Measurements from ENCODE around the gene OR2V2. TPM values are rescaled to one million over a fixed set of nuclear protein-coding genes. Genes with fewer than 3 reads are reported as not detected.

The OR2V2 gene
- total RNA-seq, 4 donors from 2014 or later: not detected

DNA sequence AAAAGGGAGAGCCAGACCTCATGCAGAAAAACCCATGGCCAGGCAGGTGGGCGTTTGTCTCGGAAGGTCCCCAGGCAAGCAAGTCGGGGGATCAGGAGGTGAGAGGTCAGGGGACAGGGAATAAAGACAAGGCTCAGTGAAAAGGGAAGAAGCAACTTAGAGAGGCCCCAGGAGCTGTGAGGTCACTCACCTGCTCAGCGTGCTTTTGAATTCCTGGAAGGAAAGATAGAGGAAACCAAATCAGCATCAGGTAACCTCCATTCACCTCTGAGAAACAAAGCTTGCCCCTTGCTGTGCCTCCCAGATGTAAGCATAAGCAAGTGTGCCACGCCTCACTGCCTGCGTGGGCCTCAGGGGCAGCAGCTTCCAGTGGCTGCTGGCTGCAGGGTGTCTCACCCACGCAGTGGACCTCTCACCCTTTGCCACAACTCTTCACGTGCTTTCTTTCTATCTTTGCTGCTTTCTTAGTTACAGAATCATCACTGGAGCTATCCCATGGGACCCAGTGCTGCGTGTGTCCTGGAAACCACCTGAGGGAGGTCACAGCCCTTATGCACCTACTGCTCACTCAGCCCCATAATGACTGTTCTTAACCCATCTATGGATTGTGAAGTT, 51.6 kb downstream of the OR2V2 start:
- no peak overlapping the region for H3K4me3 ChIP-seq
- TF ChIP-seq, protein P1, sequence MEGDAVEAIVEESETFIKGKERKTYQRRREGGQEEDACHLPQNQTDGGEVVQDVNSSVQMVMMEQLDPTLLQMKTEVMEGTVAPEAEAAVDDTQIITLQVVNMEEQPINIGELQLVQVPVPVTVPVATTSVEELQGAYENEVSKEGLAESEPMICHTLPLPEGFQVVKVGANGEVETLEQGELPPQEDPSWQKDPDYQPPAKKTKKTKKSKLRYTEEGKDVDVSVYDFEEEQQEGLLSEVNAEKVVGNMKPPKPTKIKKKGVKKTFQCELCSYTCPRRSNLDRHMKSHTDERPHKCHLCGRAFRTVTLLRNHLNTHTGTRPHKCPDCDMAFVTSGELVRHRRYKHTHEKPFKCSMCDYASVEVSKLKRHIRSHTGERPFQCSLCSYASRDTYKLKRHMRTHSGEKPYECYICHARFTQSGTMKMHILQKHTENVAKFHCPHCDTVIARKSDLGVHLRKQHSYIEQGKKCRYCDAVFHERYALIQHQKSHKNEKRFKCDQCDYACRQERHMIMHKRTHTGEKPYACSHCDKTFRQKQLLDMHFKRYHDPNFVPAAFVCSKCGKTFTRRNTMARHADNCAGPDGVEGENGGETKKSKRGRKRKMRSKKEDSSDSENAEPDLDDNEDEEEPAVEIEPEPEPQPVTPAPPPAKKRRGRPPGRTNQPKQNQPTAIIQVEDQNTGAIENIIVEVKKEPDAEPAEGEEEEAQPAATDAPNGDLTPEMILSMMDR (IDR thresholded peaks at IDR 0.05): no peak
- TF ChIP-seq EP300 (IDR thresholded peaks at IDR 0.05) (no peak), POLR2A (IDR thresholded peaks at IDR 0.05) (no peak), POLR2AphosphoS5 (IDR thresholded peaks at IDR 0.05) (no peak)
- DNase-seq (ENCODE audit: low spot score in 2 of 2): no peak
- H3K4me1 ChIP-seq: peaks cover 14% of the 10 kb centered on the region
- H3K27ac ChIP-seq: no peak overlapping the region
- H3K9me3 ChIP-seq: no peaks in the 10 kb centered on the region
- H3K36me3 ChIP-seq: peaks cover 5% of the 10 kb centered on the region
- H3K27me3 ChIP-seq: no peaks in the 10 kb centered on the region
- 72% methylated on average over 9 of the region's 9 CpGs for WGBS

DNA sequence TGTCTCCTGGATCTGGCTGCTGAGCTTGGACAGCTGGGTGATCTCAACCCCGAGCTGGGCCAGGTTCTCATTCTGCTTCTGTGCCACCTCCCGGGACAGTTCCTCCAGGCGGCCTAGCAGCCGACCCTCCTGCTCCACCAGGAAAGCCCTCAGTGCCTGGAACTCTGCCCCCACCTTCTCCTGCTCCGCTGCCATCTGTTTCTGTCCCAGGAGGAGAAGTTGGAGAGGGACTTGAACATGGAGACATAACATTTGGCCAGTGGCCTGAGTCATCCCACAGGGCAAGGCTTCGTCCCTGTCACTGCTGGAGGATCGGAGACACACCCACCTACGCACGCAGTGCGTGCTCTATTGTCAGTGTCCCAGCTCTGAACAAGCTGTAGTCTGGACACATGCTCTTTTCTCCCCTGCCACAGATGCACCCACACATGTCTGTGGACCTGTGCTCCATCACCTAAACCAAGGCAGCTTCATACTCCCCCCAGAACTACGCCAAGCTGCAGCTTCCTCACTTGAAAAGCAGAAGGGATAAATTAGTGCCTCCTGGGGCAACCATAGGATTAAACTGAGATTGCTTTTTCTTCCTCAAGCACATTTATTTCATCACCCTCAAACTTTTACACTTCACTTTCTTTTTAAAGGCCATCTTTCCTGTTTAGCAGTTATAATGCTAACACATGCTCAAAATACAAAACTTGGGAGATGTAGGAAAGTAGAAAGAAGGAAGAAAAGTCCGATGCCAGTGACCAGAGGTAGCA, 52.7 kb downstream of the OR2V2 start:
- peaks cover 5% of the 10 kb centered on the region for H3K36me3 ChIP-seq
- H3K9me3 ChIP-seq: no peaks in the 10 kb centered on the region
- H3K4me1 ChIP-seq: peaks cover 23% of the 10 kb centered on the region
- 90% methylated on average over 12 of the region's 12 CpGs for WGBS
- H3K4me3 ChIP-seq: no peak overlapping the region
- TF ChIP-seq POLR2A (IDR thresholded peaks at IDR 0.05) (no peak), EP300 (IDR thresholded peaks at IDR 0.05) (no peak), POLR2AphosphoS5 (IDR thresholded peaks at IDR 0.05) (no peak)
- TF ChIP-seq, protein P1 (IDR thresholded peaks at IDR 0.05): no peak
- DNase-seq (ENCODE audit: low spot score in 2 of 2): no peak
- H3K27me3 ChIP-seq: no peaks in the 10 kb centered on the region
- H3K27ac ChIP-seq: no peak overlapping the region

GRCh38 chr5:181200816-181201215, 53.4 kb downstream of the OR2V2 start:
- 96% methylated on average over 4 of the region's 4 CpGs for WGBS

DNA sequence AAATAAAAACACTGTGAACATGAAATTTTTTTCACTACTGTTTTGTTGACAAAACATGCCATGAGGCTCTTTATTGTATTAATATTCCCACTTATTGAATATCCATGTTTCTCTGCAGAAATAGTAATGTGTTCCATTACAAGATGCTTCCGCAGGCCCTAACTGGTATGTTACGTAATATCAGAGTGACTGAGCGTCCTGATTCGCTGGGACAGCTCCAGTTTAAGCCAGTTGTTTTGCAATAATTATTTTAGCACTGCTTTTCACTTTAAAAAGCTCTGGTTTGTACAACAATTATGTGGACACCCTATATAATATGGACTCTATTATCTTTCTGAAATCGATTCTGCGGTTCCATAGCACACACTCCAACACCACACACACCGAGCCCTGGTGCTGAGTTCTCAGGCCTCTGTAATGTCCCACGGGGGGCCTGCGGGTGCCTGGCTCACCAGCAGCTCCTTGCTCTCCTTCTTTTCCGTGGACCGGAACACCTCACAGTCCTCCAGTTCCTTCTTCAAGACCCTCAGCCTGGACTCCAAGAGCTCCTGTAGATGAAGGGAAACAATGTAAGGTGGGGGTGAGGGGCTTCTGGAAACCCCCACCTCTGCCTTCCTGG, 55.8 kb downstream of the OR2V2 start:
- Histone ChIP-seq H3K9me3 (no peaks in the 10 kb centered on the region), H3K4me1 (peaks cover 51% of the 10 kb centered on the region), H3K36me3 (no peaks in the 10 kb centered on the region), H3K27me3 (no peaks in the 10 kb centered on the region), H3K4me3 (peak overlapping the region; percentile 61), H3K27ac (peak overlapping the region; percentile 71)
- WGBS: 43% methylated on average over 11 of the region's 11 CpGs
- no peak for DNase-seq (ENCODE audit: low spot score in 2 of 2)
- TF ChIP-seq POLR2A (IDR thresholded peaks at IDR 0.05): no peak
- no peak for TF ChIP-seq POLR2AphosphoS5 (IDR thresholded peaks at IDR 0.05)
- TF ChIP-seq EP300 (IDR thresholded peaks at IDR 0.05): no peak
- TF ChIP-seq, protein P1 (IDR thresholded peaks at IDR 0.05): no peak

More at GRCh38 chr5:181200816-181201215, 53.4 kb downstream of the OR2V2 start:
- H3K9me3 ChIP-seq: no peaks in the 10 kb centered on the region
- no peaks in the 10 kb centered on the region for H3K27me3 ChIP-seq
- no peak overlapping the region for H3K4me3 ChIP-seq
- no peak for DNase-seq (ENCODE audit: low spot score in 2 of 2)
- peaks cover 5% of the 10 kb centered on the region for H3K36me3 ChIP-seq
- H3K4me1 ChIP-seq: peaks cover 30% of the 10 kb centered on the region
- TF ChIP-seq POLR2AphosphoS5 (IDR thresholded peaks at IDR 0.05): no peak
- TF ChIP-seq EP300 (IDR thresholded peaks at IDR 0.05): no peak
- TF ChIP-seq POLR2A (IDR thresholded peaks at IDR 0.05): no peak
- TF ChIP-seq, protein P1 (IDR thresholded peaks at IDR 0.05): no peak
- no peak overlapping the region for H3K27ac ChIP-seq

DNA sequence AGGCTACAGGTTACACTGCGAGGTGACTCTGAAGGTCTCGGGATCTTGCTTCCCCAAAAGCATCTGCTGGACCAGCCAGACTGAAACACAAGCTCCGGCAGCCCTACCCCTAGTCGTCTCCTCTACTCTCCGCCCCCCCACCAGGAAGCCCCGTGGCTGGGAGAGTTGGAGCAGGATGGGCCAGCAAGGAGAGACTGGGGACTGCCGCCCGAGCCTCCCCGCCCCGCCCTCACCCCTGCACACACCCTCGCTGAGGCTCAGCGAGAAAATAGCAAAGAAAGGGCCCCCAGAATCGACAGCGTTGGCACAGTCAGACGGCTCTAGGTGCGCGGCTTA, 56.4 kb downstream of the OR2V2 start:
- peaks cover 51% of the 10 kb centered on the region for H3K4me1 ChIP-seq
- no peaks in the 10 kb centered on the region for H3K9me3 ChIP-seq
- peak in 1 of 2 donors; percentile 81 for DNase-seq (ENCODE audit: low spot score in 2 of 2)
- H3K27me3 ChIP-seq: no peaks in the 10 kb centered on the region
- H3K27ac ChIP-seq: peak overlapping the region; percentile 71
- H3K4me3 ChIP-seq: peak overlapping the region; percentile 61
- TF ChIP-seq POLR2AphosphoS5 (IDR thresholded peaks at IDR 0.05) (no peak), EP300 (IDR thresholded peaks at IDR 0.05) (no peak), POLR2A (IDR thresholded peaks at IDR 0.05) (no peak)
- TF ChIP-seq, protein P1 (IDR thresholded peaks at IDR 0.05): no peak
- no peaks in the 10 kb centered on the region for H3K36me3 ChIP-seq
- 8% methylated on average over 10 of the region's 17 CpGs for WGBS
